Stimulated activated CD8-positive, alpha-beta memory T cell treated with anti-CD3 and anti-CD28 coated beads, Interleukin-4, amount 100 ng/mL, for 4 hours (primary cell): ENCODE measurements around the gene EFNA4.

Source experiments
- DNase-seq, 2 donors: peaks; one replicate each; pipeline ENCODE4 v3.0.0-alpha.2; 2020; ENCODE audit warnings: low read depth in 2 of 2, low spot score in 1 of 2

The EFNA4 gene

GRCh38 chr1:155085504-155086127 is 22.1 kb downstream of the EFNA4 start:
- DNase-seq: peak; percentile 69 to 72

- DNase-seq: peak; percentile 51 to 57
These were observed 22.7 kb downstream of the EFNA4 start for GRCh38 chr1:155086128-155086741.

GRCh38 chr1:155086856-155087535 is 23.5 kb downstream of the EFNA4 start:
- no peak for DNase-seq

- peak; percentile 54 to 69 for DNase-seq
These were observed 27.8 kb downstream of the EFNA4 start for GRCh38 chr1:155091071-155092051.

- DNase-seq: no peak
These were observed 28.6 kb downstream of the EFNA4 start for GRCh38 chr1:155092131-155092530.

- DNase-seq: no peak
These were observed 29.1 kb downstream of the EFNA4 start for GRCh38 chr1:155092641-155093040.

GRCh38 chr1:155093911-155094621 is 30.5 kb downstream of the EFNA4 start:
- DNase-seq: no peak

- no peak for DNase-seq
These were observed 31.0 kb downstream of the EFNA4 start for GRCh38 chr1:155094622-155094948.

GRCh38 chr1:155099331-155099730 is 35.8 kb downstream of the EFNA4 start:
- DNase-seq: no peak

GRCh38 chr1:155103325-155103724 is 39.8 kb downstream of the EFNA4 start:
- no peak for DNase-seq

GRCh38 chr1:155104605-155105534 is 41.3 kb downstream of the EFNA4 start:
- DNase-seq: no peak

- DNase-seq: no peak
These were observed 42.1 kb downstream of the EFNA4 start for GRCh38 chr1:155105604-155106011.

GRCh38 chr1:155106862-155107261 is 43.3 kb downstream of the EFNA4 start:
- DNase-seq: no peak

- DNase-seq: no peak
These were observed 44.0 kb downstream of the EFNA4 start for GRCh38 chr1:155107309-155108264.

- no peak for DNase-seq
These were observed 44.8 kb downstream of the EFNA4 start for GRCh38 chr1:155108296-155108695.

- DNase-seq: no peak
These were observed 46.8 kb downstream of the EFNA4 start for GRCh38 chr1:155110381-155110780.

- DNase-seq: no peak
These were observed 47.3 kb downstream of the EFNA4 start for GRCh38 chr1:155110826-155111225.

GRCh38 chr1:155113450-155113980 is 50.0 kb downstream of the EFNA4 start:
- no peak for DNase-seq
